SKM-1 (cell line): ENCODE measurements around the gene MTREX.
A peak's percentile ranks its signal among the peaks of the same experiment; 100 is the strongest.
"Not testable (repeated sequence)": the region's sequence is repeated elsewhere in the genome, so short reads cannot be mapped to it uniquely, and the experiment has no call there.

Source experiments
- DNase-seq: peaks from one replicate; lab custom pipeline; 2025; ENCODE audit not compliant: unreplicated experiment; lab: John Stamatoyannopoulos, UW

MTREX gene

DNA sequence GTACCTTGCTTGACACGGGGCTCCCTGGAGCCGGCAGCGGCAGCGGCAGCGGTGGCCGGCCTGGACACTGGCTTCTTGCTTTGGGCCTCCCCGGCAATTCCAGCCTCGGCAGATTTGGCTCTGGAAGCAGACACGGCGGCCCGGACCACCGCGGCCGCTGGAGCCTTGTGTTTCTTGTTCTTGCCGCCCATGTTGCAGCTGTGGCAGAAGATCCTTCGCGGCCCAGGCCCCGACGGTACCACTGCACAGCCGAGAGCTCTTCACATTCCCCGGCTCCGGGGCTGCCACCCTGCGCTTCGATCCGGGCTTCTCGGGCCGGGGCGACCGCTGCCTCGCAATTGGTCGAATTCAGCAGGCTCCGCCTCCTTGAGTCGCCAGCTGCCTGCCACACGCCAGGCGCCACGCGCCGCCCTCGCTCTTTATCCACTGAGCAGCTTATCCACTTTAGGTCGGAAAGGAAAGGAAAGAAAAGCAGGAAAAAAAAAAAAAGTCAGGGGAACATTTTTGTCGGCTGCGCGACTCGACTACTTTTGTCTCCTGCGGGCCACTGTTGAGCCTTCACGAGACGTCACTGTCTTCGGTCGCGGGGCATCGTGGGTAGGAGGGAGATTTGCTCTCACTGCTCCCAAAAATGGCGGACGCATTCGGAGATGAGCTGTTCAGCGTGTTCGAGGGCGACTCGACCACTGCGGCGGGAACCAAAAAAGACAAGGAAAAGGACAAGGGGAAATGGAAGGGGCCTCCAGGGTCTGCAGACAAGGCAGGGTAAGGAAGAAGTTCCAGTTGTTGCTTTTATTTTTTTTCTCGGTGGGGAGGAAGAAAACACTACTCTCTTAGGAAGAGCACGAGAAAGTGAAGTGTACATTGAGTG lies at the start of gene MTREX, which contains the start of gene DHX29:
Gene MTREX, plus strand, starts transcription at position 607 of the 871 bp plus-strand sequence. Its CDS starts 25 bp downstream, at position 632.
Gene DHX29, minus strand, starts transcription at position 312 of the 871 bp plus-strand sequence. Its CDS starts 121 bp downstream, at position 191.
- peak; percentile 72 for DNase-seq

DNA sequence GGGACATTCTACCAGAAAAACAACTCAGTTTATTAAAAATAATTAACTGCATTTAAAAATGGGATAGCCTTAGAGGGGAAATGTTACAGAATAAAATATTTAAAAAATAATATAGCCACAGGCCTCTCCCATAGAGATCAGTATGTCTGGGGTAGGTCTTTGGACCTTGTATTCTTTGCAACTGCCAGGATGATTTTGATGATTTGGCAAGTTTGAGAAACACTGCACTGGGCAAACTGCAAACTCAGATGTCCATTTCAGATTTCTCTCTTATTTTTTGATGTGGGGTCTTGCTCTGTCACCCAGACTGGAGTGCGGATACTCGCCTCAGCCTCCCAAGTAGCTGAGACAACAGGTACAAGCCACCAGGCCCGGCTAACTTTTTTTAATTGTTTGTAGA lies 49.5 kb upstream of the MTREX start:
- no peak for DNase-seq

DNA sequence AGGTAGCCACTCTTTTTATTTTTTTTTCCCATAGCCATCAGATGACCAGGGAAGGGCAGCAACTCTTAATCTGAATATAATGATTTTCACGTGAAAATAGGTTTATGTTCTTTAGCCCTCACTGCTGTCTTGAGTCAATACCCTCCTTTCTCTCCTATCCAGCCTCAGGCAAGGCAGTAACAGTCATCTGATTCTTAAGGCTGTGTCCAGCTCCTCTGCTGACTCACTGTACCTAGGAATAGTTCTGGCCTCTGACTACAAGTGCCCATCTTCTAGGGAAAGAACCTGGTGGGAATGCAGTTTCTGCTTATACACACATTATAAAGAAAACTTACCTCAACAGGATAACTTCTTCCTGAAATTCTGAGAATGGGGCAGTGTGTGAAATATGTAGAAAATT lies 31.0 kb upstream of the MTREX start:
- no peak for DNase-seq

DNA sequence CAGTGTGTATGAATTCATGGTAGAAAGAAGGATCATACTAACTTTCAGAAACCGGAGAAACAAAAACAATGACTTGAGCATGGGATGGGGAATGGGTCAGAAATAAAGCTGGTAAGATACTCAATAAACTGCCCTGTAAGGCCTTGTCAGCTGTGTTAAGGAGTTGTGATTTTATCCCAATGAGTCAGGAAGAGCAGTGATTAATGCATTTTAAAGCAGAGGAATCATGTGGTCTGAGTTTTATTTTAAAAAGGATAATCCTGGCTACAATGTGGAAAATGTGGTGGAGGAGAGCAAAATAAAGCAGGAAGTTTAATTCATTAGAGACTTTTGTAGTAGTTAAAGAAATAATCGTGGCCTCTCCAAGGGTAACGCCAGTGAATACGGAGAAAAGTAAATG lies 29.0 kb upstream of the MTREX start:
- no peak for DNase-seq

DNA sequence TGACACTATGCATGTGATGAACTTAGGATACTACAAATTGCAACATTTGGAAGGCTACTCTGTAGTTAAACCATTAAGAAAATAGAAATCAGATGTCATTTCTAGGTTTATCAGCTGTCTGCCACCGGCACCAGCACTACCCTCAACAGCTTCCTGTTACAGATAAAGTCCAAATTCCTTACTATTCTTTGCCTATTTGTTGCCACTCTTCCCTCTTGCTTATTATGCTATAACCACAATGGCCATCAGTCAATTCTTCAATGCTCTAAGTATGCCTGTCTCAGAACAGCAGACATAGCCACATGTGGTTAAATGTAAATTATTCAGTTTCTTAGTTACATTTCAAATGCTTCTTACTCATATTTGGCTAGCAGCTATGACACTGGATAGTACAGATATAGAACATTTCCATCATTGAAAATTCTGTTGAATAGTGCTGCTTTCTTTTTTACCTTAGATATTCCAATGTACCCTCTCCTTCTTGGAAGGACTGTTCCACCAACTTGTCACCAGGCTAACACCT lies 21.3 kb upstream of the MTREX start:
- no peak for DNase-seq

DNA sequence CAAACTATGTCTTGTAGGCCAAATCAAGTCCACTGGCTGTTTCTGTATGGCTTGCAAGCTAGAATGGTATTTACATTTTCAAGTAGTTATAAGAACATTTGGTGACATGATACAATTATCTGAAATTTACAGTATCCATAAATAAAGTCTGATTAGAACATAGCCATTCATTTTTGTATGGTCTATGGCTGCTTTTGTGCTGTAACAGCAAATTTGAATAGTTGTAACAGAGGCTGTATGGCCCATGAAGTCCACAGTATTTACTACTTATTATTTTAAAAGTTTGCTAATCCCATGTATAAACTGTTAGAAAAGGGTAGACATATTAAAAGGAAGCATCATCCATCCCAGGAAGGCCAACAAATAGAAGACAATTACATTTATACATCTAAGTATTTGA lies 18.0 kb upstream of the MTREX start:
- no peak for DNase-seq

DNA sequence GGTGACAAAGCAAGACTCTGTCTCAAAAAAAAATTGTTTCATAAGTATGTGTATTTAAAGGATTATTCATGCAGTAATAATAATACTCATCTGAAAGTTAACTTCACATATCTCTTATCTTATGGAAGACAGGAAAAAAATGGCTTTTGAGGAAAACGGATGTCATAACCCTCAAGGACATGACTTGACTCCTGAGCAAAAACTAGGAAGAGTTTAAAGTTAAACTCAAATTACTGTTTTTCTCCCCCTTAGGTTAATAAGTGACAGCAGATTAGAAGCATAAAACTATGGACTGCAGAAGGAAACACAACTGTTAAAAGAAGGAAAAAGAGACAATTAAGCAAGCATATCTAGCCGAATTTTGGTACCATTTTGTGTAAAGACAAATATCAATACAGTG lies 16.8 kb upstream of the MTREX start:
- no peak for DNase-seq

DNA sequence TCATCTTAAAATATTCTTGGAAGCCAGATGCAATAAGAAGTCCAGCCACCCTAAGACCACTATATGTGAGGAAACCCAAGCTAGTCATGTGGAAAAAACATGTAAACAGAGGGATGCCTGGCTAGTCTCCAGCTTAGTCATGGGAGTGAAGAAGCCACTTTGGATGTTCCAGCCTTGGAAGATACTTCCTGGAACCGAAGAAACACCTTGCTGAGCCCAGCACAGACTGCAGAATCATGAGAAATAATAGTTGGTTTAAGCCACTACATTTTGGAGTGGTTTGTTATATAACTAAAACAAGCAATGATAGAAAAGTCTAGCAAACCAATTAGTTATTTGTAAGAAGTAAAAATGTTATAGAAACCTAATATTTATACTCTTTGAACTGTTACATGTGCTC lies 12.9 kb upstream of the MTREX start:
- DNase-seq, result no peak

DNA sequence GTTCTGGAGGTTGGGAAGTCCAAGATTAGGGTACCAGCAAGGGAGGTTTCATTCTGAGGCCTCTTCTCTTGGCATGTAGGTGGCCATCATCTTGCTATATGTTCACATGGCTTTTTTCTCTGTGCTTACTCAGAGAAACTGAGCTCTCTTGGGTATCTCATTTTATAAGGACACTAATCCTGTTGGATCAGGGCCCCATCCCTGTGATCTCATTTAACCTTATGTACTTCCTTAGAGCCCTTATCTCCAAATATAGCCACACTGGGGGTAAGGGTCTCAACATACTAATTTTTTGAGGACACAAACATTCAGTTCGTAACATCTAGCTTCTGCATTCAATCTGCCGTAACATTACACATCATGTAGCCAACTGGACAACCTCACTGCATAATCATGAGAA lies 6.9 kb upstream of the MTREX start:
- no peak for DNase-seq

DNA sequence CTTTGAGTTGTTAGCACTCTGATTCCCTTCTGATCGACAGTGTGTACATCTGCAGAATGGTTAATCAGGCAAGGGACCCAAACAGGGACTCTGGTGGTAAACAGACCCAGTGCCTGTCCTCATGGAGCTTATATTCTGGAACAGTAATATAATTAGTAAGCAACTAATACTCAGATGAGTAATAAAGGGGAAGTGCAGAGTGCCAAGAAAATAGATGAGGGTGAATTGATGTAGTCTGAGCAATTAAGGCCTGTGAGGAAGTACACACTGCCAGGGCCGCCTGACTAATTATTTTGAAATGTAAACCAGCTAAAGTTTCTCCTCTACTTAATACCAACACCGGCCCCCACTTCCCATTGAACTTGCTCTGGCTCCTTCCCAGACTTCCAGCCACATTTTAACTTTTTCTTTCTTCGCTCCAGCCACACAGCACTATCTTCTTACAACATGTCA lies 4.5 kb upstream of the MTREX start:
- no peak for DNase-seq

DNA sequence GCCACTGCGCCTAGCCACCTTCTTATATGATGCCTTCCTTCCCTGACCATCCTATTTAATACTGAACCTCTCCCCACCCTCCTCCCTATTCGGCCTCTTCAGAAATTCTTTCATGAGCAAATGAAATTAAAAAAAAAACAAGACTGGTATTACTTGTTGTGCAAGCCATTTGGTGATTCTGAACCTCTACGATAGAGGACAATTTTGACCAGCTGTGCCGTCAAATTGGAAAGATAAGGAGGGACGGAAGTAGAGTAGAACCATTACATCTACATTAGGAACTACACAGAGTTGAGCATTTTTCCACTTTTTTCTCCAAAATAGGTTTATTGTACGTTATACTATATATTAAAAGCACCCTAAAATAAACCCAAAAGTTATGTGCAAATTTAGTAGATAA lies 3.2 kb upstream of the MTREX start:
- DNase-seq, result no peak

DNA sequence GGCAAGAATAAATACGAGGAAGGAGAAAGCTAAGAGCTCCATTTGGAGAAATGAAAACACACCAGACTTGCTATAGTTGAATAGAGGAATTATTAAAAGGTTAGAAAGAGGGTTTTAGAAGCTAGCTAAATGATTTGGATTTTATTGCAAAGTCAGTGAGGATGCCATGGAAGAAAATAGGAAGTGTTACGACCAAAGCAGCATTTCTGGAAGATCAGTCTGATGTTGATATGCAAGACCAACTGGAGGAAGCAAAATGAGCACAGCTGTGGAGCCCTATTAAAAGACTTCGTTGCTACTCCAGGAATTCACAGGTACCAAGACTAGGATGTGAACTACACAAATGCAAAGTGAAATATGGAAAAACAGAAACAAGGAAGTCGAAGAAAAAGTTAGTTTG lies 2.4 kb upstream of the MTREX start:
- DNase-seq, result no peak

DNA sequence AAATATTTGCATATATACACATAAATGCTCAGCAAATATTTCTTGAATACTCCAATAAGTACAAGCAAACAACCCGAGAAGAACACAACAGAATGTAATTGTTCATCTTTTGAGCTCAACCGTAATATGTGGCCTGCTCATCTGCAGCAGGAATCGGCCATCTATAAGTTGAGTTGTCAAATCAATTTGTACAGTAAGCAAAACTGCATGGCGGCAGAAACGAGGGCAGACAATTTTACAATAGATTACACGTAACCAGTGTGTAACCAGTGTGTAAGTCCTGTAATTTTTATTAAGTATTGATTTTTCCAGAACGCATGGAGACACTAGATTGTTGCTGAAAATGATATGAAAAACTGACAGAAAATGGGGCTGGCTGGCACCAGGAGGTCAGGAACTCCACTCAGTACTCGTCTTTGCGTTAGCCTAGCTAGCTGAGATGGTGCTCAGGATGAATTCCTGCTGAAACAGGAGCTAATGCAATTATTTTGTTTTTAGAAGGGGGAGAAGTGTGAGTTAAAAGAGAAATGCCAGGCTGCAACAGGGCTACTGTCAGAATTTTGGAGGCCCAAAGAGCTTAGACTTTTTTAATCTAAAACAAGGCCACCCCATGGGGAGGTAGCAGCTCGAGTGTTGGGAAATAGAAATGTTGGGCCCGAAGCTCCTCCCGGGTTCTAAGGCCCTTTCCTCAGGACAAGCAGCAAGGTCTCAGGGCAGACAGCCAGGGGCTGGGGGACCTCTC lies 977 bp upstream of the MTREX start:
- DNase-seq, result no peak

DNA sequence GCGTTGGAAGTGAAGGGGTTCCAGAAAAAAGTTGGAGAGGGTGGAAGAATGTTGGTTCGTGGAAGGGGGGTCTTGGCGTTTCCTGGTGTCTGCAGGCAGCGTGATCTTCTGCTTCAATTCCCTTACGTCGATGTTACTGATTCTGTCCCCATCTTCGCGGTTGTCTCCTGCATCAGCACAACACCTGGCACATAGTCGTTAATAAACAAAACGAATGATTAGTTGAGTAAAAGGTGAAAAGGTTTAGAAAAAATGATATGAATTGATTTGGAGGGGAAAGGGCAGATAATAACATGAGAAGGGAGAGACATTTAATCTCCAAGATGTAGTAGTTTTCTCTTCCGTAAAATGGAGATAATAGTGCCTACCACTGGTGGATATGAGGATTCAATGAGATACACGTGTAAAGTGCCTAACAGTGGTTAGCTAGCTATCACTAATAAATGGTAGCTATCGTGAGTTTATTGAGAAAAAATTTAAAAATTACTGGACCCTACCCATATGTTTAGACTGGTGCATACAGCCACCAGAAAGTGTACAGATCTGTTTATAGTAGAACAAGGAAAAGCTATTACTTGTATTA lies 556 bp downstream of the MTREX start:
- peak; percentile 53 for DNase-seq

DNA sequence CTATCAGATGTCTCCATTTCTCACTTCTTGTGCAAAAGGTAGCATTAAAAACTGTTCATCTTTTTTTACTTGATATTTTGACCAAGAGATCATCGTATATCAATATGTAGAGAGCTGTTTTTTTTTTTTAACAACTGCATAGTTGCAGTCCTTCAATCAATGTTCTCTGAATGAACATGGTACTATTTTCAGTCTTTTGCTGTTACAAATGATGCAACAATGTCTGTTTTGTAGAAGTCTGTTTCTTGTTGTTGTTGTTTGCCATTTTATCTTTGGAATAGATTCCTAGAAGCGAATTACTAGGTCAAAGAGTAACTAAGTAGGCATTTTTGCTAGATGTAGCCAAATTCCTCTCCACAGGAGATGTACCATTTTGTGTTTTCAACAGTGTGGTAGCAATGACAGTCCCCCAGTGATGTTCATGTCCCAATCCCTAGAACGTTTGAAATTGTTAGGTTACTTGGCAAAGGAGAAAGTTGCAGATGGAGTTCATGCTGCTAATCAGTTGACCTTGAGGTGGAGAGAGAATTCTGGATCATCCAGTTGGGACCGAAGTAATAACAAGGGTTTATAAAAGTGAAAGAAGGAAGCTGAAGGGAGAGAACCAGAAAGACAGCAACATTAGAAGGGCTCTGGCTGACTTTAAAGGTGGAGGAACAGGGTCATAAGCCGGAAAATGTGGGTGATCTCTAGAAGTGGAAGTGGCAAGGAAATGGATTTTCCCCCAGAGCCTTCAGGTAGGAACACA lies 6.3 kb downstream of the MTREX start:
- no peak for DNase-seq

DNA sequence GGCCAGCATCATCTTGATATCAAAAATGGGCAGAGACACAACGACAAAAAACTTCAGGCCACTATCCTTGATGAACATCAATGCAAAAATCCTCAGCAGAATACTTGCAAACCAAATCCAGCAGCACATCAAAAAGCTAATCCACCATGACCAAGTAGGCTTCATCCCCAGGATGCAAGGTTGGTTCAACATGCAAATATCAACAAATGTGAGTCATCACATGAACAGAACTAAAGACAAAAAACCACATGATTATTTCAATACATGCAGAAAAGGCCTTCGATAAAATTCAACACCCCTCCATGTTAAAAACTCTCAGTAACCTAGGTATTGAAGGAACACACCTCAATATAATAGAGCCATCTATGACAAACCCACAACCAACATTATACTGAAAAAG lies 8.5 kb downstream of the MTREX start:
- no peak for DNase-seq

DNA sequence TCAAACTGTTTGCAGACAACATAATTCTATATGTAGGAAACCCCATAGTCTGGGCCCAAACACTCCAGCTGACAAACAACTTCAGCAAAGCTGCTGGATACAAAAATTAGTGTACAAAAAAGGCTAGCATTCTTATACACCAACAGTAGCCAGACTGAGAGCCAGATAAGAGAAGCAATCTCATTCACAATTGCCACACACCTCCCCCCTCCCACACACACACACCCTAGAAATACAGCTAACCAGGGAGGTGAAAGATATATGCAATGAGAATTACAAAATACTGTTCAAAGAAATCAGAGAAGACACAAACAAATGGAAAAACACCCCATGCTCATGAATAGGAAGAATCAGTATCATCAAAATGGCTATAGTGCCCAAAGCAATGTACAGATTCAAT lies 9.0 kb downstream of the MTREX start:
- DNase-seq, result no peak

DNA sequence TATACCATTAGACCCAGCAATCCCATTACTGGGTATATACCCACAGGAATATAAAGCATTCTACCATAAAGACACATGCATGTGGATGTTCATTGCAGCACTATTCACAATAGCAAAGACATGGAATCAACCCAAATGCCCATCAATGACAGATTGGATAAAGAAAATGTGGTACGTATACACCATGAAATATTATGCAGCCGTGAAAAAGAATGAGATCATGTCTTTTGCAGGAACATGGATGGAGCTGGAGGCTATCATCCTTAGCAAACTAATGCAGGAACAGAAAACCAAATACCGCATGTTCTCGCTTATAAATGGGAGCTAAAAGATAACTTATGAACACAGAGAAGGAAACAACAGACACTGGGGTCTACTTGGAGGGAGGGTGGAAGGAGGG lies 10.4 kb downstream of the MTREX start:
- DNase-seq, result not testable (repeated sequence)

DNA sequence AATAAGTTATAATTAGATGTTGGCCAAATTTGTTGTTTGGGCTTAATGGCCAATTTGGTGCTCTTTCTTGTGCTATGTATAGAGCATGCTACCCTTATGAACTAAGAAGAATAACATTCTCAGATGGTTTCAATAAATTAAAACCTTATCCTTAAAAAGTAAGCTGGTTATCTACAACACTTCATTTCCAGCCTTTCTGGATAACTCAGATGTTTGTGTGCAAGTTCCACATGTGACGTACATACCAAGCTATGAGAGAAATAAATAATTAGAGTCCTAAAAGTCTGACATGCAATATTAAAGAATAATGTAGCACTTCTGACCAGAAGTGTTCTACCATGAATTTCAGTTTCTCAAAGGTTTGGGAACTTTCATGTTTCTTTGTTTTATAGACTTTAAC lies 11.7 kb downstream of the MTREX start:
- DNase-seq, result no peak

DNA sequence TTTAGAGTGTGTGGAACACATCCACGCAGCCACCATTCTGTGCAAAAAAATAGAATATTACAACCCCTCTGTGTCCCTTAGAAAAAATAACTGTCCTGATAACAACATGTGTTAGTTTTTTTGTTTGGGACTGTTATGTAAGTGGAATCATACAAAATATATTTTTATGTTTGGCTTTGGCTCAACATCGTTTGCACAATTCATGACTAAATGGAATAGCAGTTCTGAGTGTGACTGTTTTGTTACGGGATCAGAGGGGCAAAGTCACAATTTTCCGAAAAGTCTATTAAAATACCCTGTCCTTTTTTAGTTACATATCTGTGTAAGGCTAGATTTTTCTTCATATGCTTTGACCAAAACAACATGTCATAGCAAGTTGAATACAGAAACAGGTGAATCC lies 12.8 kb downstream of the MTREX start:
- no peak for DNase-seq

DNA sequence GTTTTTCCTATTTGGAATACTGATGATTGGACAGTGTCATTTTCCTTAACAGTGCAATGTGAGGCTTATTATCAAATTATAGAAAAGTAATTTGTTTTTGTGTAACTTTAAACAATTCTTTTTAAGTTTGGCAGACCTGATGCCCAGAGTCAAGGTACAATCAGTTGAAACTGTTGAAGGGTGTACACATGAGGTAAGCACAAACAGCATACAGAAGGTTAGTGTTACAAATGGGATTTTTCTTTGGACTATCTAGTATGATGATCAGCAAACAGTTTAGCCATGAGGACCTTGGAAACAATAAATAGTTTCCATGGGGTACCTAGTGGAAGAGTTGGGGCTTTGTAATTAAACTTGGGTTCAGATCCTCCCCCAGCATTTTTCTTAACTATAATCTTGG lies 16.2 kb downstream of the MTREX start:
- no peak for DNase-seq
